ENCODE measurements around the gene SPTBN1.

- TF ChIP-seq GATA3 (IDR thresholded peaks at IDR 0.05; ENCODE audit: low read depth, low read length) (no peak), GATA2 (IDR thresholded peaks at IDR 0.05; ENCODE audit: low read depth, low read length) (no peak)
Observed at GRCh38 chr2:54636415-54637139, 180.4 kb downstream of the SPTBN1 start.

All from SH-SY5Y (cell line).